NCI-H345 treated with DMSO at 0.1 percent for 48 hours (cell line): ENCODE results near the gene PTPN14.

Experiments
- DNase-seq: peaks from one replicate; lab custom pipeline; 2025; ENCODE audit not compliant: unreplicated experiment; lab: John Stamatoyannopoulos, UW

Gene PTPN14

GRCh38 chr1:214341459-214341858, 209.9 kb downstream of the PTPN14 start:
- no peak for DNase-seq

GRCh38 chr1:214338212-214338611, 213.2 kb downstream of the PTPN14 start:
- no peak for DNase-seq

- DNase-seq = no peak
Observed at GRCh38 chr1:214337511-214337910, 213.9 kb downstream of the PTPN14 start.

GRCh38 chr1:214337015-214337414, 214.4 kb downstream of the PTPN14 start:
- DNase-seq = no peak

DNA sequence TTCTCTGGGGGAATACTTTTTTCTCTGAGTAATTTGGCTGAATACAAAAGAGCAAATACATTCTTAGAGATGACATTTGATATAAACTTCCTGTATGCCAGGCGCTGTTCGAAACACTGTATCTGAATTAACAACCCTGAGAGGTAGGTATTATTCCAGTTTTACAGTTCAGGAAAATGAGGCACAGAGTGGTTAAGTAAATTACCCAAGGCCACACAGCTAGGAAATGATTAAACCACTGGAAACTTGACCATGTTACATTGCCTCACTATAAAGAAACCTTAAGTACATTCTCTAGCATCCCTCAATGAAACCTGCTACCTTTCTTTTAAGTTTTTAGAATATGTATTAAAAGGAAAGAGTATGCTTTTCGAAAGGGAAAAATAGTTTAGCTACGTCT, 215.8 kb downstream of the PTPN14 start:
- DNase-seq = no peak

- no peak for DNase-seq
Observed at GRCh38 chr1:214332946-214333798, 218.2 kb downstream of the PTPN14 start.

DNA sequence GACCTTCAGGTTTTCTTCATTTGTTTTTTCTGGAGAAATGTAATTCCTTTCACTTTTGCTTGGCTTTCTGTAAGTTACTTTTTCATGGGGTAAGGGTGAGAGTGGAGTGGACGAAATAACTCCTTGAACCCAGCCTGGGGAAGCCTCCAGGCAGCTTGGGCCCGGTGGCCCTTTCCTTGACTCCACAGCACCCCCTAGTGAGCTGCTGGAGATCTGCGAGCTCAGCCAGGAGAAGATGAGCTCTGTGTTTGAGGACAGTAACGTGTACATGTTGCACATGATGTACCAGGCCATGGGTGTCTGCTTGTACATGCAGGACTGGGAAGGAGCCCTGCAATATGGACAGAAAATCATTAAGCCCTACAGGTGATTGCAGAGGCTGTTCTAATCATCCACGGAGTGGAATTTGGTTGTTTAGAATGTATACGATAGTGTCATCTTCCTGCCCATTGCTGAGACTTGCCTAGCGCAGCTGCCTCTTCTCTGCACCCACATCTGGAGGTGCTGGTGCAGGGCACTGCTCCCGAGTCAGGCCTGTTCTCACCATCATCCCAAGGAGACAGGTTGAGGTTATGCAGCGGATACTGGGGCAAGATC, 219.5 kb downstream of the PTPN14 start:
- DNase-seq = peak; percentile 13

- no peak for DNase-seq
Observed at GRCh38 chr1:214331180-214331579, 220.2 kb downstream of the PTPN14 start.

GRCh38 chr1:214330715-214331114, 220.7 kb downstream of the PTPN14 start:
- no peak for DNase-seq

DNA sequence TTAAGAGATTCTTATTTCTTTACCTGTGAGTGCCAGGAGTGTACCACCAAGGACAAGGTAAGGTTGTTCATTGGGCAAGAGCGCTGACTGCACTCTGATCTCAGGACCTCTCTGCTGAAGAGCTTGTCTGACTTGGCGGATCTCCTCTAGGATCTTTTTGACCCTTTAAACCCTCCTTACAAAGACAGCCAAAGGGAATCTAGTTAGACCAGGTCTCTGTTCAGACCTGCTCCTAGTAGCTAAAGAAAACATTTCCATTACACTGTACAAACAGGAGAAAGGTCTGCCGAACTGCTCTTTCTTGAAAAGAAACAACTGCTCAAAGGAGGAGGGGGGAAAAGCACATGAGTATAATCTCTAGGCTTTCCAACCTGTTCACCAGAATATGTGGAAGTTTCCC, 221.2 kb downstream of the PTPN14 start:
- no peak for DNase-seq

GRCh38 chr1:214329470-214330220, 221.8 kb downstream of the PTPN14 start:
- no peak for DNase-seq

DNA sequence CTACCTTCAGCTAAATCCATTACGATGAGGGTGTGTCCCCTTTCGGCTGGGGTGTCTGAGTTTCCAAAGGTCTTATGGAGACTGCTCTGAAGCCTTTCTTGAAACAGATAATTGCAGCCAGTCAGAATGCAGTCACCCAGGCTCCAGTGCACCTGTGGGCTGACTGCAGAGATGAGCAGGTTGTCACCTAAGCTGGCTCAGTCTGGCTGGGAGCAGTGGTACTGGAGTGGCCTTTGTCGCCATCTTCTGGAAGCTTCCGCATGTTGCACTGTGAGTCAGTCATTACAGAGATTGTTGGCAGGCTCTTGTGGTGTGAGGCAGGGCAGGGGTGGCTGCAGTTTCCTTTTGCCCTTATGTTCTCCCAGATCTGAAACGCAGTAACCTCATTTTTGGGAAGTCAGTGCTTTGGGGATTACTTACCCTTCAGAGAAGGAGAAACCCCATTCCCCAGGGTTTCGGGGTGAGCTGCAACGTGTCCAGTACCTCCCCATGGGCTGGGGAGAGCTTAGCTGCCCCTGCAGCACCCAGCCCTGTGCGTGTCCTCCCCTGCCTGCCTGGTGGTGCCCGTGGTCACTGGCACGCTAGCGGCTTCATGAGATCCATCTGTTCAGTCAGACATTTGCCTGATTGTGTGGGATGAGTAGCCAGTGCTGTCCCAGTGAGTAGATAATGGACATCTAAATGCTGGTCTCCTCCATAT, 222.5 kb downstream of the PTPN14 start:
- DNase-seq = peak; percentile 76

- no peak for DNase-seq
Observed at GRCh38 chr1:214327514-214327913, 223.9 kb downstream of the PTPN14 start.

DNA sequence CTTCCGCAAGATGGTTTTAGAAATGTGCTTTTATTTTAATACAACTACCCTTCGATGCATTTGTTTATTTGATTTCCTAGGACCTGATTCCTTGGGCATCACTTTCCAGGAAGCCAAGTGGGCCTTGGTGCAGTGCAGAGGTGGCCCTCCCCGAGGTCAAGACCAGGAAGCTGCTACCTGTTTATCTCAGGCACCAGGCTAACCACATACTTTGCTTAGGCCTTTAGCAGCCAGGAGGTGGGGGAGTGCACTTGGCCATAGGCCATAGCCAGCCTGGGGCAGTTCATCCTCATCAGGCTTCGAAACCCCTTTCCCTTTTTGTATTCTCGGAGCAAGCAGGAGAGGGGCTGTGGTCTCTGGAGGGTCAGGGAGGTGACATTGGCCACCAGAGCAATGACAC, 225.0 kb downstream of the PTPN14 start:
- DNase-seq = no peak

DNA sequence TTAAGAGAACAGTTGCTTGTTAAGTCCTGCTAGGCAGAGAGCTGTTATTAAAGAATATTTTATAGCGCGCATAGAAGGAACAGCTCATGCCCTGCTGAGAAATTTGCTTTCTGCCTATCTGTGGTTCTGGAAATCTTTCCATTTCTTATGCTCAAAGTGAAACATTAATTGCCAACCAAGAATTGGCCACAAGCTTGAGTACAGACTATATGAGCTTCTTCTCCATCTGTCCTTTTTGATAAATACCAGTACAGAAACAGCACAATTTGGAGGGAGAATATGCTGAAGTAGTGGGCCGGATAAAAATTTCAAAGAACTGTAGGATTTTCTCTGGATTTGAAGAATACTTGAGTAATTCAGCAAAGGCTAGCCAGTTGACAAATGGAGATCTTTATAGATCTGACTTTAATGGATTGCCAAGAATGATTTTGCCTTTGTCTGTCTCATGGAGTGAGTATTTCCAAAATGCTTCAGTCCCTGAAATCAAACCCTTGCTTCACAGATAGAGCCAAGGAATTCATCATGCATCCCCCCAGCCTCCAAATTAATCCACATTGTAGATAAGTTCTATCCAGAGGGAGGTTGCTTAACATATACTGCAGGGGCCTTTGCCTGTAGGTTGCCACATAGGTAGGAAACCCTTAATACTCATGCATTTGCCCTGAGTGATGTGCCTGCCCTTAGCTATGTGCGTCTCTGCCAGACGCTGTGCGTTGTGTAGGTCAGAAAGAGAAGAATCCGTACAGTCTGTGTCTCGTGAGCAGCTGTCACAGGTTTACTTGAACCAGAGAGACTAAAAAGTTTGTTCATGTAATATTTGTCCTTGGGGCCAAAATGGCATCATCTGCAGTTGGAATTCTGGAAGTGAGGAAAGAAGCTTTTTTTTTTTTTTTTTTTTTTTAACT, 226.3 kb downstream of the PTPN14 start:
- no peak for DNase-seq

GRCh38 chr1:214321705-214322453, 229.5 kb downstream of the PTPN14 start:
- DNase-seq = no peak

- DNase-seq = no peak
Observed at GRCh38 chr1:214319938-214320337, 231.5 kb downstream of the PTPN14 start.

GRCh38 chr1:214318956-214319736, 232.3 kb downstream of the PTPN14 start:
- no peak for DNase-seq

- no peak for DNase-seq
Observed at GRCh38 chr1:214318356-214318755, 233.0 kb downstream of the PTPN14 start.
